ENCODE results near the gene TNRC6C.

GRCh38 chr17:78141437-78142118 is 183.1 kb downstream of the TNRC6C start:
- no peak for TF ChIP-seq CTCF (IDR thresholded peaks at IDR 0.05; ENCODE audit: poor library complexity)
- no peak for TF ChIP-seq EZH2 (IDR thresholded peaks at IDR 0.05; ENCODE audit: borderline replicate concordance)
- no peak for TF ChIP-seq EZH2phosphoT487 (IDR thresholded peaks at IDR 0.05; ENCODE audit: low read depth, severe bottlenecking, unreplicated experiment)

All from hepatocyte (in vitro differentiated cells).